Gastrocnemius medialis (tissue), 4 donors: ENCODE data around the gene EIF2D. TPM values are rescaled to one million over a fixed set of nuclear protein-coding genes. Genes with fewer than 3 reads are reported as not detected.

Experiments
- ATAC-seq, 2 donors: fragments of 150-250 bp; one replicate each; pipeline ENCODE4 v1.9.1; 2016
- DNase-seq, 2 donors: peaks; one replicate each; pipeline ENCODE4 v3.0.0-alpha.2; 2019
- H3K27ac ChIP-seq, 4 donors: fragments of 200-600 bp; sonication (generic); 1 replicate in 1 of 4; 2 replicates in 3 of 4; pipeline ENCODE4 v1.5.1; 2016 to 2018; ENCODE audit warnings: mild to moderate bottlenecking in 2 of 4, moderate library complexity in 1 of 4
- H3K27me3 ChIP-seq, 3 donors: fragments of 200-600 bp; sonication (generic) in 2 of 3; 1 replicate in 1 of 3; 2 replicates in 2 of 3; pipeline versions ENCODE4 v1.5.1 to v1.6.0; 2016 to 2019; ENCODE audit warnings: mild to moderate bottlenecking in 1 of 3, moderate library complexity in 1 of 3
- H3K36me3 ChIP-seq, 2 donors: fragments of 200-600 bp; sonication (generic) in 1 of 2; one replicate each; pipeline ENCODE4 v1.5.1; 2017 to 2018
- H3K4me1 ChIP-seq, 2 donors: fragments of 200-600 bp; sonication (generic) in 1 of 2; one replicate each; pipeline ENCODE4 v1.5.1; 2016 to 2017; ENCODE audit warnings: mild to moderate bottlenecking in 2 of 2
- H3K4me3 ChIP-seq, 4 donors: fragments of 200-600 bp; sonication (generic) in 3 of 4; 1 replicate in 1 of 4; 2 replicates in 3 of 4; pipeline ENCODE4 v1.5.1; 2016 to 2019; ENCODE audit warnings: mild to moderate bottlenecking in 2 of 4
- H3K9me3 ChIP-seq, 3 donors: fragments of 200-600 bp; sonication (generic) in 2 of 3; 1 replicate in 1 of 3; 2 replicates in 2 of 3; pipeline ENCODE4 v1.5.1; 2016 to 2019
- CTCF ChIP-seq, 5 experiments: fragments of 450-650 bp in 3 of 5; fragments of 200-600 bp in 2 of 5; sonication (generic) in 2 of 5; IDR thresholded peaks in 4 of 5; conservative IDR thresholded peaks in 1 of 5; 1 replicate in 4 of 5; 2 replicates in 1 of 5; pipeline ENCODE4 v1.5.1; 2016 to 2019; ENCODE audit warnings: antibody characterized with exemption in 5 of 5, mild to moderate bottlenecking in 3 of 5, moderate library complexity in 3 of 5
- POLR2A ChIP-seq, 2 donors: fragments of 450-650 bp; IDR thresholded peaks; one replicate each; pipeline ENCODE4 v1.6.1; 2017; ENCODE audit warnings: antibody characterized with exemption in 2 of 2, mild to moderate bottlenecking in 2 of 2, moderate library complexity in 2 of 2
- in situ Hi-C, 4 donors: fragments of 200-750 bp; cut with MboI; loops; one replicate each; pipeline versions ENCODE4 v1.15.0 to v1.8.0; 2017; ENCODE audit warnings: low sequenced_read_pairs in 4 of 4
- intact Hi-C: fragments of 100-400 bp; cut with DNase I; formaldehyde crosslinking; loops from one replicate; pipeline ENCODE4 v1.15.1; 2023; ENCODE audit warnings: low total_unique reads
- total RNA-seq, 4 donors: library from RNA; depleted of rRNA; stranded (reverse); fragments of >200 nt; gene quantifications; one replicate each; pipeline versions ENCODE4 v1.1.0 to v1.2.3, GENCODE V29; 2016

EIF2D gene
- total RNA-seq, 4 donors from 2014 or later, result 23.7 to 61.2 (median 38.6) TPM

- H3K27me3 ChIP-seq, result no peaks in the 10 kb centered on the region
- no peak for ATAC-seq
- no peak overlapping the region for H3K4me3 ChIP-seq
- in situ Hi-C loops, result no loop called here
- TF ChIP-seq CTCF (IDR thresholded peaks at IDR 0.05 in 4 of 5, conservative IDR thresholded peaks at IDR 0.05 in 1 of 5) (no peak), POLR2A (IDR thresholded peaks at IDR 0.05) (no peak)
- H3K4me1 ChIP-seq, result peaks cover 14 to 40% of the 10 kb centered on the region in 2 donors
- intact Hi-C loops, result loop anchor here (2.0 kb wide), 1 partner anchor 21 kb away; no protein-coding TSS in a partner anchor
- H3K27ac ChIP-seq, result no peak overlapping the region
- no peak for DNase-seq
- H3K36me3 ChIP-seq, result no peaks in the 10 kb centered on the region
- H3K9me3 ChIP-seq, result no peaks in the 10 kb centered on the region
Measured at GRCh38 chr1:206577626-206578025, 34.6 kb downstream of the EIF2D start.

GRCh38 chr1:206575894-206576737 lies 36.1 kb downstream of the EIF2D start:
- in situ Hi-C loops (no loop called here), intact Hi-C loops (no loop called here)
- no peaks in the 10 kb centered on the region for H3K36me3 ChIP-seq
- H3K4me1 ChIP-seq, result peaks cover 14 to 40% of the 10 kb centered on the region in 2 donors
- no peaks in the 10 kb centered on the region for H3K27me3 ChIP-seq
- no peaks in the 10 kb centered on the region for H3K9me3 ChIP-seq
- no peak overlapping the region for H3K4me3 ChIP-seq
- no peak for TF ChIP-seq POLR2A (IDR thresholded peaks at IDR 0.05)
- no peak for TF ChIP-seq CTCF (IDR thresholded peaks at IDR 0.05 in 4 of 5, conservative IDR thresholded peaks at IDR 0.05 in 1 of 5)
- peak overlapping the region in 2 of 4 donors; percentile 37 for H3K27ac ChIP-seq
- no peak for DNase-seq
- no peak for ATAC-seq

GRCh38 chr1:206575165-206575893 lies 36.9 kb downstream of the EIF2D start:
- intact Hi-C loops, result no loop called here
- H3K4me1 ChIP-seq, result peaks cover 12 to 33% of the 10 kb centered on the region in 2 donors
- H3K4me3 ChIP-seq, result no peak overlapping the region
- in situ Hi-C loops, result no loop called here
- no peak for ATAC-seq
- peak overlapping the region in 1 of 4 donors; percentile 37 for H3K27ac ChIP-seq
- no peaks in the 10 kb centered on the region for H3K36me3 ChIP-seq
- H3K9me3 ChIP-seq, result no peaks in the 10 kb centered on the region
- no peak for DNase-seq
- TF ChIP-seq CTCF (IDR thresholded peaks at IDR 0.05 in 4 of 5, conservative IDR thresholded peaks at IDR 0.05 in 1 of 5) (no peak), POLR2A (IDR thresholded peaks at IDR 0.05) (no peak)
- H3K27me3 ChIP-seq, result no peaks in the 10 kb centered on the region

- Histone ChIP-seq H3K27me3 (no peaks in the 10 kb centered on the region), H3K36me3 (no peaks in the 10 kb centered on the region), H3K9me3 (no peaks in the 10 kb centered on the region), H3K27ac (no peak overlapping the region), H3K4me1 (peaks cover 0 to 20% of the 10 kb centered on the region in 2 donors), H3K4me3 (no peak overlapping the region)
- DNase-seq (no peak), ATAC-seq (no peak)
- intact Hi-C loops (no loop called here), in situ Hi-C loops (no loop called here)
- TF ChIP-seq CTCF (IDR thresholded peaks at IDR 0.05 in 4 of 5, conservative IDR thresholded peaks at IDR 0.05 in 1 of 5), result no peak
- TF ChIP-seq POLR2A (IDR thresholded peaks at IDR 0.05), result no peak
Measured at GRCh38 chr1:206573762-206574161, 38.5 kb downstream of the EIF2D start.
